PC-3 (cell line): ENCODE results near the gene MAML2.

Experiments used
- EZH2phosphoT487 ChIP-seq: fragments of 300-600 bp; sonication (generic); IDR thresholded peaks from 2 replicates; pipeline ENCODE4 v1.6.1; 2018; ENCODE audit warnings: mild to moderate bottlenecking, antibody characterized with exemption, low read length, borderline replicate concordance
- TF ChIP-seq, protein P1 (sequence below): fragments of 300-600 bp; sonication (generic); conservative IDR thresholded peaks from 2 replicates; pipeline ENCODE4 v1.5.1; 2017; ENCODE audit warnings: antibody characterized with exemption, low read depth, mild to moderate bottlenecking, low read length

DNA sequence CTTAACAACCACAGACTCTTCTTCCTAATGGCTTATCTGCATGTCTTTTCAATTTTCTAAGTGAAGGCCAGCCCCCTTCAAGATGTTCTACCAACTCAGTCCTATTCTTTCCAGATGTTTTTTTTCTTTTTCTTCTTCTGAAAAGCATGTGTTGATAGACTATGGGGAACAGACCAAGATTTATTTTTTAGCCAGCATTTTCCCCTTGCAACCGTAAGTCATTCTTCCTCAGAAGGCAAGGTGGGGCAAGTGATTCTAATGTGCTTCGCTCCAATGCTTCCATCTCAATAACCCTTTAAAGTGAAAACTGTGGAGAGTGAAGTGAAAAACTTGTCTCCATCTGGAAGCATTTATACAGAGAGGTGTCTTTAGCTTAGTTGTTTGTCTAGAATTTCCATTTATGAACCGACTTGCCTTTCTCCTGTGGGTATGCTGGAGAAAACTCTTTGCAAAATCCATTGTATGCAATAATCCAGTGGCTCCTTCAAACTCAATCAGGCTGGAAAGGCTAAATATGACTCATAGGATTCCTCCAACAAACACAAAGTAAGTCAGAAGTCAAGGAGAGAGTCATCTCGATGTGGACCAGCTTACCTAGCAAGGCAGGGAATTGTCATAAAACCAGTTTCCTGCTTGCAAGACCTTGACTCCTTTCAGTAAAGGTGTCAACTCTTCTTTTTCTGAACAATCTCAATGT, 83.7 kb downstream of the MAML2 start:
- TF ChIP-seq, protein P1, sequence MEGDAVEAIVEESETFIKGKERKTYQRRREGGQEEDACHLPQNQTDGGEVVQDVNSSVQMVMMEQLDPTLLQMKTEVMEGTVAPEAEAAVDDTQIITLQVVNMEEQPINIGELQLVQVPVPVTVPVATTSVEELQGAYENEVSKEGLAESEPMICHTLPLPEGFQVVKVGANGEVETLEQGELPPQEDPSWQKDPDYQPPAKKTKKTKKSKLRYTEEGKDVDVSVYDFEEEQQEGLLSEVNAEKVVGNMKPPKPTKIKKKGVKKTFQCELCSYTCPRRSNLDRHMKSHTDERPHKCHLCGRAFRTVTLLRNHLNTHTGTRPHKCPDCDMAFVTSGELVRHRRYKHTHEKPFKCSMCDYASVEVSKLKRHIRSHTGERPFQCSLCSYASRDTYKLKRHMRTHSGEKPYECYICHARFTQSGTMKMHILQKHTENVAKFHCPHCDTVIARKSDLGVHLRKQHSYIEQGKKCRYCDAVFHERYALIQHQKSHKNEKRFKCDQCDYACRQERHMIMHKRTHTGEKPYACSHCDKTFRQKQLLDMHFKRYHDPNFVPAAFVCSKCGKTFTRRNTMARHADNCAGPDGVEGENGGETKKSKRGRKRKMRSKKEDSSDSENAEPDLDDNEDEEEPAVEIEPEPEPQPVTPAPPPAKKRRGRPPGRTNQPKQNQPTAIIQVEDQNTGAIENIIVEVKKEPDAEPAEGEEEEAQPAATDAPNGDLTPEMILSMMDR, result no peak
- TF ChIP-seq EZH2phosphoT487, result no peak
